A549 (cell line): ENCODE data around the gene CACNB1.

Source experiments
- CEBPB ChIP-seq, 2 experiments: fragments of >200 bp in 1 of 2; sonication (Bioruptor Twin) in 1 of 2; formaldehyde crosslinking in 1 of 2; IDR thresholded peaks; 2 replicates each; pipeline ENCODE4 v1.6.1; 2012 to 2016
- EP300 ChIP-seq, 2 experiments: fragments of >200 bp; sonication (Bioruptor Twin); formaldehyde crosslinking; IDR thresholded peaks; 2 replicates in 1 of 2; 3 replicates in 1 of 2; pipeline ENCODE4 v1.6.1; 2016 to 2017
- POLR2A ChIP-seq: IDR thresholded peaks from 2 replicates; pipeline ENCODE4 v1.6.1; 2012; ENCODE audit warnings: mild to moderate bottlenecking, low read length
- RCOR1 ChIP-seq: fragments of 150-350 bp; IDR thresholded peaks from 2 replicates; pipeline ENCODE4 v1.6.1; 2014; ENCODE audit warnings: antibody characterized with exemption, low read length, low read depth
- TF ChIP-seq, protein P1 (sequence below): fragments of >200 bp; sonication (Bioruptor Twin); formaldehyde crosslinking; IDR thresholded peaks from 3 replicates; pipeline ENCODE4 v1.5.1; 2016
- TF ChIP-seq, protein P2 (sequence below): IDR thresholded peaks from 2 replicates; pipeline ENCODE4 v1.6.1; 2012; ENCODE audit warnings: low read depth, borderline replicate concordance

- TF ChIP-seq POLR2A (no peak), CEBPB (IDR thresholded peaks at IDR 0.05) (no peak), RCOR1 (no peak), EP300 (IDR thresholded peaks at IDR 0.05) (no peak)
- TF ChIP-seq, protein P1, sequence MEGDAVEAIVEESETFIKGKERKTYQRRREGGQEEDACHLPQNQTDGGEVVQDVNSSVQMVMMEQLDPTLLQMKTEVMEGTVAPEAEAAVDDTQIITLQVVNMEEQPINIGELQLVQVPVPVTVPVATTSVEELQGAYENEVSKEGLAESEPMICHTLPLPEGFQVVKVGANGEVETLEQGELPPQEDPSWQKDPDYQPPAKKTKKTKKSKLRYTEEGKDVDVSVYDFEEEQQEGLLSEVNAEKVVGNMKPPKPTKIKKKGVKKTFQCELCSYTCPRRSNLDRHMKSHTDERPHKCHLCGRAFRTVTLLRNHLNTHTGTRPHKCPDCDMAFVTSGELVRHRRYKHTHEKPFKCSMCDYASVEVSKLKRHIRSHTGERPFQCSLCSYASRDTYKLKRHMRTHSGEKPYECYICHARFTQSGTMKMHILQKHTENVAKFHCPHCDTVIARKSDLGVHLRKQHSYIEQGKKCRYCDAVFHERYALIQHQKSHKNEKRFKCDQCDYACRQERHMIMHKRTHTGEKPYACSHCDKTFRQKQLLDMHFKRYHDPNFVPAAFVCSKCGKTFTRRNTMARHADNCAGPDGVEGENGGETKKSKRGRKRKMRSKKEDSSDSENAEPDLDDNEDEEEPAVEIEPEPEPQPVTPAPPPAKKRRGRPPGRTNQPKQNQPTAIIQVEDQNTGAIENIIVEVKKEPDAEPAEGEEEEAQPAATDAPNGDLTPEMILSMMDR, result no peak
- TF ChIP-seq, protein P2, sequence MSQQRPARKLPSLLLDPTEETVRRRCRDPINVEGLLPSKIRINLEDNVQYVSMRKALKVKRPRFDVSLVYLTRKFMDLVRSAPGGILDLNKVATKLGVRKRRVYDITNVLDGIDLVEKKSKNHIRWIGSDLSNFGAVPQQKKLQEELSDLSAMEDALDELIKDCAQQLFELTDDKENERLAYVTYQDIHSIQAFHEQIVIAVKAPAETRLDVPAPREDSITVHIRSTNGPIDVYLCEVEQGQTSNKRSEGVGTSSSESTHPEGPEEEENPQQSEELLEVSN, result no peak
Measured at GRCh38 chr17:39139161-39139511, 58.3 kb downstream of the CACNB1 start.
